Astrocyte (in vitro differentiated cells and primary cell): ENCODE measurements around the gene SYT7. TPM values are rescaled to one million over a fixed set of nuclear protein-coding genes. Genes with fewer than 3 reads are reported as not detected.
A peak's percentile ranks its signal among the peaks of the same experiment; 100 is the strongest.

Experiments
- DNase-seq: peaks from one replicate; pipeline ENCODE4 v3.0.0-alpha.2; 2010; ENCODE audit warnings: low read depth
- FAIRE-seq: peaks from 2 replicates; lab custom pipeline; 2011; peaks lifted over from hg19 to GRCh38; lab: Jason Lieb, UNC
- H2AFZ ChIP-seq: 2 replicates; pipeline ENCODE4 v1.6.0; 2012; ENCODE audit warnings: low read depth, low read length, inconsistent platforms
- H3K27ac ChIP-seq: 2 replicates; pipeline ENCODE4 v1.5.1; 2011; ENCODE audit warnings: low read depth, low read length, inconsistent platforms
- H3K27me3 ChIP-seq: 2 replicates; pipeline ENCODE4 v1.6.0; 2011; ENCODE audit warnings: low read length, inconsistent platforms; ENCODE audit not compliant: insufficient read depth
- H3K36me3 ChIP-seq: 2 replicates; pipeline ENCODE4 v1.5.1; 2011; ENCODE audit warnings: low read length, inconsistent platforms; ENCODE audit not compliant: insufficient read depth
- H3K4me1 ChIP-seq: 2 replicates; pipeline ENCODE4 v1.5.1; 2011; ENCODE audit warnings: low read length, inconsistent platforms; ENCODE audit not compliant: insufficient read depth
- H3K4me2 ChIP-seq: 2 replicates; pipeline ENCODE4 v1.6.0; 2012; ENCODE audit warnings: low read length, inconsistent platforms
- H3K4me3 ChIP-seq: 2 replicates; pipeline ENCODE4 v1.5.1; 2011; ENCODE audit warnings: low read depth, mild to moderate bottlenecking, low read length, inconsistent platforms; ENCODE audit not compliant: insufficient read depth
- H3K79me2 ChIP-seq: 2 replicates; pipeline ENCODE4 v1.6.0; 2012; ENCODE audit warnings: mild to moderate bottlenecking, low read length, inconsistent platforms; ENCODE audit not compliant: insufficient read depth
- H3K9ac ChIP-seq: 2 replicates; pipeline ENCODE4 v1.6.0; 2012; ENCODE audit warnings: mild to moderate bottlenecking, low read length, inconsistent platforms
- H3K9me3 ChIP-seq: 2 replicates; pipeline ENCODE4 v1.5.1; 2012; ENCODE audit warnings: low read depth, mild to moderate bottlenecking, low read length, inconsistent platforms; ENCODE audit not compliant: insufficient read depth
- H4K20me1 ChIP-seq: 2 replicates; pipeline ENCODE4 v1.6.0; 2012; ENCODE audit warnings: low read length, inconsistent platforms; ENCODE audit not compliant: insufficient read depth
- H3K27ac Mint-ChIP-seq: one replicate; pipeline ENCODE4 v1.8.0; 2021; ENCODE audit warnings: mild to moderate bottlenecking, mixed read lengths; ENCODE audit not compliant: unreplicated experiment
- H3K27me3 Mint-ChIP-seq: one replicate; pipeline ENCODE4 v1.8.0; 2021; ENCODE audit warnings: low read depth, mixed read lengths; ENCODE audit not compliant: unreplicated experiment
- H3K36me3 Mint-ChIP-seq: one replicate; pipeline ENCODE4 v1.8.0; 2021; ENCODE audit warnings: low read depth, mixed read lengths; ENCODE audit not compliant: unreplicated experiment
- H3K4me1 Mint-ChIP-seq: one replicate; pipeline ENCODE4 v1.8.0; 2021; ENCODE audit warnings: low read depth, mixed read lengths; ENCODE audit not compliant: unreplicated experiment
- H3K4me3 Mint-ChIP-seq: one replicate; pipeline ENCODE4 v1.8.0; 2021; ENCODE audit warnings: mild to moderate bottlenecking, moderate library complexity, mixed read lengths; ENCODE audit not compliant: unreplicated experiment
- H3K9me3 Mint-ChIP-seq: one replicate; pipeline ENCODE4 v1.8.0; 2021; ENCODE audit warnings: mild to moderate bottlenecking, mixed read lengths; ENCODE audit not compliant: unreplicated experiment
- CTCF ChIP-seq: IDR thresholded peaks from 2 replicates; pipeline ENCODE4 v1.5.1; 2011; ENCODE audit warnings: low read depth, mild to moderate bottlenecking, inconsistent platforms, low read length, moderate library complexity; ENCODE audit not compliant: insufficient read depth
- EZH2 ChIP-seq: IDR thresholded peaks from 2 replicates; pipeline ENCODE4 v1.6.1; 2012; ENCODE audit warnings: mild to moderate bottlenecking, low read length, inconsistent platforms; ENCODE audit not compliant: insufficient read depth
- total RNA-seq: library from RNA; stranded (reverse); gene quantifications from 2 replicates; pipeline ENCODE4 v1.2.1, GENCODE V29; 2021

Gene SYT7
- total RNA-seq, 1 donor from 2014 or later: 3.7 TPM

DNA sequence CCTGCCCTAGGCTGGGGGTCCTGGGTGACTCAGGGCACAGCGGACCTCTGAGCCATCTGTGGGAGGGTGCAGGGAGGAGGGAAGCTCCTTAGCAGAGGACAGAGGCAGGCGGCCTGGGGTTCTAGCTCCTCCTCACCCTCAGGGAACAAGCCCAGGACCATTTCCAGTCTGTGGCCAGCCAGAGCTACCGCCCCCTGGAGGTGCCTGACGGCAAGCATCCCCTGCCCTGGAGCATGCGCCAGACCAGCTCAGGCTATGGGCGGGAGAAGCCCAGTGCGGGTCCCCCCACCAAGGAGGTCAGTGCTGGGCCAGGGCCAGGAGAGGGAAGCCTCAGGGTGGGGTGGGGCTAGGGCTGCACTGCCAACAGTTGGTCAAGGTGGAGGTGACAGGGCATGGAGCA is 98.4 kb downstream of the SYT7 start:
- no peak overlapping the region for H3K27ac Mint-ChIP-seq
- no peak overlapping the region for H3K27ac ChIP-seq

DNA sequence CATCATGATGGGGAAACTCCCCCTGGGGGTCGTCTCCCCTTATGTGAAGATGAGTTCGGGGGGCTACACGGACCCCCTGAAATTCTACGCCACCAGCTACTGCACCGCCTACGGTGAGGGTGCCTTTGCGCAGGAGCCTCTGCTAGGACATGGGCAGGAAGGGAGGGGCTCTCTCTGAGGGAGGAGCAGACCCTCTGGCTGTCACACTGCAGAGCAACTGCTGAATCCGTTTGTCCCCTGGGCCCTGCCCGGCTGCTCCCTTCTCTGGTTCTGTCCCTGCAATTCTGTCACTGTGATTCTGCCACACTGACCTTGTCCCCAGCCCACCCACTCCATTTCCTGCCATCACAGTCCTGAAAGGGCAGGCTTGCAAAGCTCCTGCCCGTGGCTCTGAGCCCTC is 99.1 kb downstream of the SYT7 start:
- no peak overlapping the region for H3K27ac ChIP-seq
- no peaks in the 10 kb centered on the region for H3K9me3 ChIP-seq
- TF ChIP-seq CTCF (no peak), EZH2 (no peak)
- peaks cover 11% of the 10 kb centered on the region for H4K20me1 ChIP-seq
- H3K36me3 ChIP-seq: no peaks in the 10 kb centered on the region
- Mint-ChIP-seq H3K4me3 (no peak overlapping the region), H3K4me1 (no peaks in the 10 kb centered on the region), H3K36me3 (no peaks in the 10 kb centered on the region), H3K27ac (no peak overlapping the region), H3K27me3 (peaks cover 54% of the 10 kb centered on the region), H3K9me3 (no peaks in the 10 kb centered on the region)
- no peaks in the 10 kb centered on the region for H3K4me1 ChIP-seq
- no peaks in the 10 kb centered on the region for H3K79me2 ChIP-seq
- H3K27me3 ChIP-seq: peaks cover 8% of the 10 kb centered on the region
- DNase-seq: no peak
- H3K4me3 ChIP-seq: no peak overlapping the region
- no peak for FAIRE-seq
- H3K9ac ChIP-seq: no peak overlapping the region
- H3K4me2 ChIP-seq: no peak overlapping the region
- H2AFZ ChIP-seq: no peak overlapping the region

More for the DNA sequence above, 98.4 kb downstream of the SYT7 start:
- H4K20me1 ChIP-seq: peaks cover 11% of the 10 kb centered on the region
- no peaks in the 10 kb centered on the region for H3K79me2 ChIP-seq
- H3K27me3 ChIP-seq: peaks cover 8% of the 10 kb centered on the region
- H3K9me3 ChIP-seq: no peaks in the 10 kb centered on the region
- Mint-ChIP-seq H3K4me3 (no peak overlapping the region), H3K4me1 (no peaks in the 10 kb centered on the region), H3K9me3 (no peaks in the 10 kb centered on the region), H3K27me3 (peaks cover 53% of the 10 kb centered on the region), H3K36me3 (no peaks in the 10 kb centered on the region)
- H2AFZ ChIP-seq: no peak overlapping the region
- no peak for DNase-seq
- FAIRE-seq: no peak
- no peaks in the 10 kb centered on the region for H3K36me3 ChIP-seq
- H3K4me3 ChIP-seq: no peak overlapping the region
- H3K4me1 ChIP-seq: no peaks in the 10 kb centered on the region
- H3K9ac ChIP-seq: no peak overlapping the region
- H3K4me2 ChIP-seq: no peak overlapping the region
- TF ChIP-seq CTCF: peak; percentile 24
- TF ChIP-seq EZH2: no peak

- no peaks in the 10 kb centered on the region for H3K9me3 Mint-ChIP-seq
- H3K4me1 Mint-ChIP-seq: no peaks in the 10 kb centered on the region
- H3K36me3 ChIP-seq: no peaks in the 10 kb centered on the region
- no peak overlapping the region for H3K27ac ChIP-seq
- no peak overlapping the region for H3K4me3 ChIP-seq
- no peaks in the 10 kb centered on the region for H3K9me3 ChIP-seq
- peaks cover 48% of the 10 kb centered on the region for H3K27me3 Mint-ChIP-seq
- no peak for FAIRE-seq
- H3K4me2 ChIP-seq: no peak overlapping the region
- no peaks in the 10 kb centered on the region for H3K79me2 ChIP-seq
- peaks cover 8% of the 10 kb centered on the region for H3K27me3 ChIP-seq
- no peak for TF ChIP-seq EZH2
- no peak for TF ChIP-seq CTCF
- H3K9ac ChIP-seq: no peak overlapping the region
- DNase-seq: no peak
- H4K20me1 ChIP-seq: peaks cover 11% of the 10 kb centered on the region
- no peak overlapping the region for H3K27ac Mint-ChIP-seq
- no peaks in the 10 kb centered on the region for H3K36me3 Mint-ChIP-seq
- H3K4me1 ChIP-seq: no peaks in the 10 kb centered on the region
- no peak overlapping the region for H2AFZ ChIP-seq
- no peak overlapping the region for H3K4me3 Mint-ChIP-seq
These were observed 99.9 kb downstream of the SYT7 start for GRCh38 chr11:61480994-61481335.
